MM.1S (cell line): ENCODE measurements around the gene SPINT2.
A peak's percentile ranks its signal among the peaks of the same experiment; 100 is the strongest.

Source experiments
- DNase-seq: peaks from one replicate; pipeline ENCODE4 v3.0.0-alpha.2; 2015
- H2AFZ ChIP-seq: fragments of 300-600 bp; sonication (generic); 2 replicates; pipeline ENCODE4 v1.6.0; 2016; ENCODE audit warnings: antibody characterized with exemption, low read length
- H3F3A ChIP-seq: fragments of 300-600 bp; sonication (generic); 2 replicates; pipeline ENCODE4 v1.6.1; 2016; ENCODE audit warnings: mild to moderate bottlenecking, antibody characterized with exemption, low read length, moderate library complexity, mixed read lengths; ENCODE audit not compliant: insufficient read depth
- H3K27ac ChIP-seq: fragments of 300-600 bp; sonication (generic); 2 replicates; pipeline ENCODE4 v1.5.1; 2016; ENCODE audit warnings: mild to moderate bottlenecking, low read length
- H3K27me3 ChIP-seq: fragments of 300-600 bp; sonication (generic); replicated peaks from 2 replicates; pipeline ENCODE4 v1.6.0; 2016; ENCODE audit warnings: low read length; ENCODE audit not compliant: insufficient read depth
- H3K36me3 ChIP-seq: fragments of 300-600 bp; sonication (generic); replicated peaks from 2 replicates; pipeline ENCODE4 v1.6.1; 2016; ENCODE audit warnings: mild to moderate bottlenecking, low read length, mixed read lengths; ENCODE audit not compliant: insufficient read depth
- H3K4me1 ChIP-seq: fragments of 300-600 bp; sonication (generic); 2 replicates; pipeline ENCODE4 v1.6.1; 2016; ENCODE audit warnings: low read length, mixed read lengths
- H3K4me2 ChIP-seq: fragments of 300-600 bp; sonication (generic); 2 replicates; pipeline ENCODE4 v1.6.0; 2016; ENCODE audit warnings: low read depth, low read length
- H3K4me3 ChIP-seq: fragments of 300-600 bp; sonication (generic); 2 replicates; pipeline ENCODE4 v1.5.1; 2016; ENCODE audit warnings: low read length, mixed read lengths
- H3K79me2 ChIP-seq: fragments of 300-600 bp; sonication (generic); 2 replicates; pipeline ENCODE4 v1.6.1; 2016; ENCODE audit warnings: mixed run types, low read length, mixed read lengths
- H3K9ac ChIP-seq: fragments of 300-600 bp; sonication (generic); 2 replicates; pipeline ENCODE4 v1.6.1; 2016; ENCODE audit warnings: low read length, mixed read lengths
- H3K9me2 ChIP-seq: fragments of 300-600 bp; sonication (generic); replicated peaks from 2 replicates; pipeline ENCODE4 v1.6.1; 2016; ENCODE audit warnings: mild to moderate bottlenecking, low read length, mixed read lengths; ENCODE audit not compliant: insufficient read depth
- H3K9me3 ChIP-seq: fragments of 300-600 bp; sonication (generic); replicated peaks from 2 replicates; pipeline ENCODE4 v1.6.1; 2016; ENCODE audit warnings: mild to moderate bottlenecking, low read length, mixed read lengths; ENCODE audit not compliant: insufficient read depth
- H4K20me1 ChIP-seq: fragments of 300-600 bp; sonication (generic); 2 replicates; pipeline ENCODE4 v1.6.1; 2016; ENCODE audit warnings: mild to moderate bottlenecking, low read length, moderate library complexity, mixed read lengths; ENCODE audit not compliant: insufficient read depth
- EZH2 ChIP-seq: fragments of 300-600 bp; sonication (generic); optimal IDR thresholded peaks from 2 replicates; pipeline ENCODE3; 2017; ENCODE audit warnings: low read depth, mild to moderate bottlenecking, antibody characterized with exemption, low read length, mixed read lengths
- EZH2phosphoT487 ChIP-seq: fragments of 300-600 bp; sonication (generic); IDR thresholded peaks from 2 replicates; pipeline ENCODE4 v1.6.1; 2018; ENCODE audit warnings: antibody characterized with exemption, low read length
- TF ChIP-seq, protein P1 (sequence below): fragments of 300-600 bp; sonication (generic); IDR thresholded peaks from 2 replicates; pipeline ENCODE4 v1.5.1; 2016; ENCODE audit warnings: antibody characterized with exemption, low read length, mixed read lengths

SPINT2 gene

DNA sequence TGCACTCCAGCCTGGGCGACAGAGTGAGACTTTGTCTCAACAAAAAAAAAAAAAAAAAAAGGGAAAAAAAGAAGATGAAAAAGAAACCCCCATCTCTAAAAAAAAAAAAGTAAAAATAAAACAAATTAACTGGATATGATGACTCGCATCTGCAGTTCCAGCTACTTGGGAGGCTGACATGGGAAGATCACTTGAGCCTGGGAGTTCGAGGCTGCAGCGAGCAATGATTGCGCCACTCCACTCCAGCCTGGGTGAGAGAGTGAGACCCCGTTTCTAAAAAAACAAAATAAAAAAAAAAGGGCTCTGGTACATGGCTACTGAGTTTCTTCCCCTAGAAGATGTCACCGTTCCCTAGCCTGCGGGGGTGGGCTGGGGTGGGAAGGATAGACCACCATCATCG lies 68.9 kb downstream of the SPINT2 start:
- no peak overlapping the region for H2AFZ ChIP-seq
- DNase-seq = no peak
- no peak overlapping the region for H3K4me3 ChIP-seq
- H3K9ac ChIP-seq = no peak overlapping the region
- no peaks in the 10 kb centered on the region for H3K79me2 ChIP-seq
- H3K27ac ChIP-seq = no peak overlapping the region
- H3K9me2 ChIP-seq = no peaks in the 10 kb centered on the region
- no peaks in the 10 kb centered on the region for H3K36me3 ChIP-seq
- H3K9me3 ChIP-seq = no peaks in the 10 kb centered on the region
- peaks cover 13% of the 10 kb centered on the region for H3F3A ChIP-seq
- no peaks in the 10 kb centered on the region; the same call in 1 of the 2 replicates for H3K4me1 ChIP-seq
- no peak overlapping the region for H3K4me2 ChIP-seq
- no peaks in the 10 kb centered on the region for H4K20me1 ChIP-seq
- TF ChIP-seq, protein P1, sequence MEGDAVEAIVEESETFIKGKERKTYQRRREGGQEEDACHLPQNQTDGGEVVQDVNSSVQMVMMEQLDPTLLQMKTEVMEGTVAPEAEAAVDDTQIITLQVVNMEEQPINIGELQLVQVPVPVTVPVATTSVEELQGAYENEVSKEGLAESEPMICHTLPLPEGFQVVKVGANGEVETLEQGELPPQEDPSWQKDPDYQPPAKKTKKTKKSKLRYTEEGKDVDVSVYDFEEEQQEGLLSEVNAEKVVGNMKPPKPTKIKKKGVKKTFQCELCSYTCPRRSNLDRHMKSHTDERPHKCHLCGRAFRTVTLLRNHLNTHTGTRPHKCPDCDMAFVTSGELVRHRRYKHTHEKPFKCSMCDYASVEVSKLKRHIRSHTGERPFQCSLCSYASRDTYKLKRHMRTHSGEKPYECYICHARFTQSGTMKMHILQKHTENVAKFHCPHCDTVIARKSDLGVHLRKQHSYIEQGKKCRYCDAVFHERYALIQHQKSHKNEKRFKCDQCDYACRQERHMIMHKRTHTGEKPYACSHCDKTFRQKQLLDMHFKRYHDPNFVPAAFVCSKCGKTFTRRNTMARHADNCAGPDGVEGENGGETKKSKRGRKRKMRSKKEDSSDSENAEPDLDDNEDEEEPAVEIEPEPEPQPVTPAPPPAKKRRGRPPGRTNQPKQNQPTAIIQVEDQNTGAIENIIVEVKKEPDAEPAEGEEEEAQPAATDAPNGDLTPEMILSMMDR = no peak
- TF ChIP-seq EZH2phosphoT487 (no peak), EZH2 (no peak)
- peaks cover 10% of the 10 kb centered on the region; the same call in 1 of the 2 replicates for H3K27me3 ChIP-seq

DNA sequence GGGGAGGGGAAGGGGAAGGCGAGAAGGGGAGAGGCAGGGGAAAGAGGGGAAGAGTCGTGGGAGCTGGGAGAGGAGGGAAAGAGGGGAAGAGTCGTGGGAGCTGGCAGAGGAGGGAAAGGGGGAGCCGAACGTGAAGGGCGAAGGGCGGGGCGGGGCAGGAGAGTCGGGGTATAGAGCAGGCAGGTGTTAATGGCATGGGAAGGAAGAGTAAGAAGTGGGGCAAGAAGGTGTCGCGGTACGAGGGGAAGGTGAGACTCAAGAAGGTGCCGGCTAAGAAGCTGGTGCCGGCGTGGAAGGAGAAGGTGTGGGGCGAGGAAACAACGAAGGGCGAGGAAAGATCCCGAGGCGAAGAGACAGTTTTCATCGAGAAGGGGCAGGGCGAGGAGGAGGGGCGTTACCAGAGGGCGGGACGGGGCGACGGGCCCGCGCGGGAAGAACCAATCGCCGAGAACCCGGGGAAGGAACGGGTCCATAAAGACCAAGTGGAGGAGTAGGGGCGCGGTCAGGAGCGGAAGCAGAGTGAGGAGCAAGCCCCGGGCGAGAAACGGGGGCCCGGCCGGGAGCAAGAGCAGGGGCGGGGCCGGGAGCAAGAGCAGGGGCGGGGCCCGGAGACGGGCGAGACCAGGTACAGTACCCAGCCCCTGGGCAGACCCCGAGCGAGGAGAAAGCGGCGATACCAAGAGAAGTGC lies 71.7 kb downstream of the SPINT2 start:
- no peaks in the 10 kb centered on the region for H3K9me2 ChIP-seq
- no peaks in the 10 kb centered on the region for H3K79me2 ChIP-seq
- H3K36me3 ChIP-seq = no peaks in the 10 kb centered on the region
- H3F3A ChIP-seq = peaks cover 13% of the 10 kb centered on the region
- peak overlapping the region; percentile 95 for H3K4me2 ChIP-seq
- peak overlapping the region; percentile 78 for H3K27ac ChIP-seq
- peak overlapping the region; percentile 96 for H3K4me3 ChIP-seq
- peak; percentile 96 for DNase-seq
- H3K9ac ChIP-seq = peak overlapping the region; percentile 77
- no peaks in the 10 kb centered on the region for H3K9me3 ChIP-seq
- H2AFZ ChIP-seq = peak overlapping the region; percentile 98
- H3K4me1 ChIP-seq = no peaks in the 10 kb centered on the region; the same call in 1 of the 2 replicates
- H3K27me3 ChIP-seq = peaks cover 10% of the 10 kb centered on the region; the same call in 1 of the 2 replicates
- TF ChIP-seq EZH2phosphoT487 (no peak), EZH2 (no peak)
- TF ChIP-seq, protein P1 = no peak
- H4K20me1 ChIP-seq = no peaks in the 10 kb centered on the region

DNA sequence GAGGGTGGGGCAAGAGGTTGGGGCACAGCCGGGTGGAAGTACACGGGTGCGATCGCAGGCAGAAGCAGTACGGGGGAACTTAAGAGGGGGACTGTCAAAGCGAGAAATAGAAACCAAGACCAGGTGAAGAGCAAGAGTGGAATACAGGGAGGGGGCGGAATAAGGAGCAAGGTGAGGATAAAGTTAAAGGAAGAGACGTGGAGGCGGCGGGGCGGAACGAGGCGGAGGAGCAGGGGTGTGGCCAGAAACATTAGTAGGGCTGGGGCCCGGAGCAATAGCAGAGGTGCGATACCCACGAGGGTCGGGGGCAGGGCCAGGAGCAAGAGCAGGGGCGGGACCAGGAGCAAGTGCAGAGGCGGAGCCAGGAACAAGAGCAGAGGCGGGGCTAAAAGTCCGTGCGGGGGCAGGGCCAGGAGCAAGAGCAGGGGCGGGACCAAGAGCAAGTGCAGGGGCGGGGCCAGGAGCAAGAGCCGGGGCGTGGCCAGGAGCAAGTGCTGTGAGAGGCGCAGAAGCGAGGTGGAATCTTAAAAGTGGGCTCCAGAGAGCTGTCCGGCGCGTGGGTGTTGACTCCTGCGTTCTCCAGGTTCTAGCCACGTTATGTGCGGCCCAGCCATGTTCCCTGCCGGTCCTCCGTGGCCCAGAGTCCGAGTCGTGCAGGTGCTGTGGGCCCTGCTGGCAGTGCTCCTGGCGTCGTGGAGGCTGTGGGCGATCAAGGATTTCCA lies 72.4 kb downstream of the SPINT2 start:
- no peaks in the 10 kb centered on the region for H3K9me3 ChIP-seq
- H3K9me2 ChIP-seq = no peaks in the 10 kb centered on the region
- H3K4me1 ChIP-seq = no peaks in the 10 kb centered on the region; the same call in 1 of the 2 replicates
- peak overlapping the region; percentile 77 for H3K9ac ChIP-seq
- 0 out of 2 replicates have a peak, but pooled peaks cover 6% of the 10 kb centered on the region for H3K27me3 ChIP-seq
- no peaks in the 10 kb centered on the region for H3K36me3 ChIP-seq
- peaks cover 13% of the 10 kb centered on the region for H3F3A ChIP-seq
- no peaks in the 10 kb centered on the region for H3K79me2 ChIP-seq
- peak overlapping the region; percentile 96 for H3K4me3 ChIP-seq
- H2AFZ ChIP-seq = peak overlapping the region; percentile 98
- DNase-seq = peak; percentile 94
- H4K20me1 ChIP-seq = no peaks in the 10 kb centered on the region
- peak overlapping the region; percentile 95 for H3K4me2 ChIP-seq
- TF ChIP-seq, protein P1 = no peak
- TF ChIP-seq EZH2 (no peak), EZH2phosphoT487 (no peak)
- H3K27ac ChIP-seq = peak overlapping the region; percentile 78
